H1 (cell line): ENCODE measurements around the gene TSHR. TPM values are rescaled to one million over a fixed set of nuclear protein-coding genes. Genes with fewer than 3 reads are reported as not detected.

Experiments
- ASH2L ChIP-seq: fragments of 200-600, 300-600 bp; sonication (generic); IDR thresholded peaks from one replicate; pipeline ENCODE4 v1.7.1; 2017; ENCODE audit warnings: low read length
- ATF3 ChIP-seq: IDR thresholded peaks from 2 replicates; pipeline ENCODE4 v1.6.1; 2011; ENCODE audit warnings: low read depth, mild to moderate bottlenecking, low read length; ENCODE audit not compliant: insufficient read depth
- BACH1 ChIP-seq: IDR thresholded peaks from 2 replicates; pipeline ENCODE4 v1.6.1; 2012; ENCODE audit warnings: low read length, improper control_type of control experiment
- BRCA1 ChIP-seq: IDR thresholded peaks from 2 replicates; pipeline ENCODE4 v1.6.1; 2012; ENCODE audit warnings: low read depth, low read length, improper control_type of control experiment
- CEBPB ChIP-seq: IDR thresholded peaks from 2 replicates; pipeline ENCODE4 v1.6.1; 2012; ENCODE audit warnings: low read depth, low read length
- HDAC2 ChIP-seq, 2 experiments: fragments of 300-600 bp in 1 of 2; sonication (generic) in 1 of 2; IDR thresholded peaks; 2 replicates each; pipeline ENCODE4 v1.6.1; 2011 to 2012; ENCODE audit warnings: low read depth in 2 of 2, low read length in 2 of 2, mild to moderate bottlenecking in 2 of 2, moderate library complexity in 2 of 2, borderline replicate concordance in 1 of 2, inconsistent platforms in 1 of 2
- JUN ChIP-seq: IDR thresholded peaks from 2 replicates; pipeline ENCODE4 v1.6.1; 2011; ENCODE audit warnings: low read depth, mild to moderate bottlenecking, improper control_type of control experiment, low read length
- MAX ChIP-seq: IDR thresholded peaks from 2 replicates; pipeline ENCODE4 v1.6.1; 2012; ENCODE audit warnings: inconsistent platforms
- NRF1 ChIP-seq: IDR thresholded peaks from 2 replicates; pipeline ENCODE4 v1.6.1; 2011; ENCODE audit warnings: mild to moderate bottlenecking, low read depth, low read length, improper control_type of control experiment
- POLR2AphosphoS5 ChIP-seq: IDR thresholded peaks from 2 replicates; pipeline ENCODE4 v1.6.1; 2011; ENCODE audit warnings: low read depth, low read length
- RAD21 ChIP-seq, 2 experiments: IDR thresholded peaks in 1 of 2; conservative IDR thresholded peaks in 1 of 2; 2 replicates each; pipeline ENCODE4 v1.6.1; 2011; ENCODE audit warnings: low read depth in 2 of 2, low read length in 2 of 2, improper control_type of control experiment in 1 of 2, inconsistent platforms in 1 of 2, mild to moderate bottlenecking in 1 of 2, moderate library complexity in 1 of 2
- RBBP5 ChIP-seq: IDR thresholded peaks from 2 replicates; pipeline ENCODE4 v1.7.1; 2012; ENCODE audit warnings: low read depth, mild to moderate bottlenecking, inconsistent platforms, low read length, moderate library complexity, borderline replicate concordance
- RNF2 ChIP-seq: fragments of 200-900, 300-1000 bp; sonication (generic); IDR thresholded peaks from 2 replicates; pipeline ENCODE4 v1.7.1; 2016; ENCODE audit warnings: borderline replicate concordance, low read depth, mild to moderate bottlenecking, antibody characterized with exemption, low read length; ENCODE audit not compliant: poor library complexity, severe bottlenecking; ENCODE audit errors: missing control alignments
- RXRA ChIP-seq: IDR thresholded peaks from 2 replicates; pipeline ENCODE4 v1.6.1; 2011; ENCODE audit warnings: low read depth, mild to moderate bottlenecking, low read length, moderate library complexity; ENCODE audit not compliant: insufficient read depth
- SAP30 ChIP-seq: fragments of 300-600 bp; sonication (generic); IDR thresholded peaks from 2 replicates; pipeline ENCODE4 v1.7.1; 2012; ENCODE audit warnings: low read length, moderate library complexity, mild to moderate bottlenecking, inconsistent platforms; ENCODE audit not compliant: insufficient read depth, insufficient replicate concordance
- SP1 ChIP-seq: IDR thresholded peaks from 2 replicates; pipeline ENCODE4 v1.6.1; 2011; ENCODE audit warnings: low read depth, low read length
- SUZ12 ChIP-seq: fragments of 200-600 bp; sonication (generic); IDR thresholded peaks from 2 replicates; pipeline ENCODE4 v1.6.1; 2012; ENCODE audit warnings: mild to moderate bottlenecking, inconsistent platforms, low read length, moderate library complexity, mixed read lengths
- TEAD4 ChIP-seq: IDR thresholded peaks from 2 replicates; pipeline ENCODE4 v1.6.1; 2012; ENCODE audit warnings: low read depth, low read length, inconsistent platforms, mixed read lengths
- USF2 ChIP-seq: IDR thresholded peaks from 2 replicates; pipeline ENCODE4 v1.6.1; 2011; ENCODE audit warnings: low read length, improper control_type of control experiment
- polyA plus RNA-seq, 7 experiments: library from polyadenylated mRNA; depleted of rRNA in 3 of 7; stranded (reverse) in 5 of 7; unstranded in 2 of 7; fragments of >200 nt in 5 of 7; fragments of 200-250 nt in 2 of 7; gene quantifications; 1 replicate in 5 of 7; 2 replicates in 1 of 7; 4 replicates in 1 of 7; pipeline versions ENCODE4 v1.2.1 to v1.2.3, GENCODE V29; 2011 to 2013; ENCODE audit warnings: missing spikeins in 2 of 7, mixed read lengths in 2 of 7
- total RNA-seq: library from RNA; stranded (reverse); fragmentation: NEBNext Ultra II Directional; extraction: Animal tissue kit (Norgen Biotek cat#: 25700); gene quantifications from 2 replicates; pipeline ENCODE4 v1.2.1, GENCODE V29; 2021

TSHR gene
- total and polyA plus RNA-seq, 2 of the 8 experiments (the other 6 are each of a cell fraction or from before 2014, with no cell fraction given) = 0.27 TPM; not detected in 1

- TF ChIP-seq BRCA1 = no peak
- peak; percentile 61 for TF ChIP-seq SAP30
- no peak for TF ChIP-seq RAD21 (IDR thresholded peaks at IDR 0.05 in 1 of 2, conservative IDR thresholded peaks at IDR 0.05 in 1 of 2; ENCODE audit: low read depth in 2 of 2, low read length in 2 of 2)
- peak; percentile 41; the same call in 1 of the 2 replicates for TF ChIP-seq RBBP5
- no peak for TF ChIP-seq USF2
- peak in 1 of 2 experiments; percentile 79; a peak in 1 of 4 replicates for TF ChIP-seq HDAC2 (IDR thresholded peaks at IDR 0.05; ENCODE audit: borderline replicate concordance in 1 of 2, low read depth in 2 of 2, low read length in 2 of 2)
- no peak for TF ChIP-seq NRF1
- no peak for TF ChIP-seq BACH1
- no peak for TF ChIP-seq SP1
- TF ChIP-seq POLR2AphosphoS5 = peak; percentile 55; the same call in 1 of the 2 replicates
- TF ChIP-seq MAX = no peak
- no peak for TF ChIP-seq RNF2
- no peak for TF ChIP-seq JUN
- TF ChIP-seq CEBPB = no peak
- no peak for TF ChIP-seq SUZ12
- TF ChIP-seq RXRA = no peak
- peak; percentile 92 for TF ChIP-seq ASH2L
- no peak for TF ChIP-seq ATF3
- TF ChIP-seq TEAD4 = no peak
These were observed 13.9 kb upstream of the TSHR start, which contains the start of gene CEP128 (continued) for GRCh38 chr14:80941241-80942185.
